ENCODE measurements around the gene LAMA3.

LAMA3 gene

DNA sequence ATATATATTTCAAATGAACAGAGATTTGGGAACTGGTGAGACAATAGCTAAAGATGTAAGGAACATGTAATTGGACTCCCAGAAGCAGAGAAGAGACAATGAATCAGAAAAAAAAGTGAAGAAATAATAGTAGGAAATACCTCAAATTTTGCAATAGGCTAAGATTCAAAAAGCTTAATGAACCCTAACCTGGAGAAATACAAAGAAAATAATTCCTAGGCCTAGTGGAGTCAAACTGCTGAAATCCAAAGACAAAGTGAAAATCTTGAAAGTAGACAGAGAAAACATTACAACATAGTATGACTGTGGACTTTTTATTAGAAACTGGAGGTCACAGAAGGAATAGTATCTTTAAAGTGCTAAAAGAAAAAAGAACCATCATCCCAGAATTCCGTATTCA, 76.7 kb downstream of the LAMA3 start:
- DNase-seq (ENCODE audit: low read depth in 3 of 3): no peak

DNA sequence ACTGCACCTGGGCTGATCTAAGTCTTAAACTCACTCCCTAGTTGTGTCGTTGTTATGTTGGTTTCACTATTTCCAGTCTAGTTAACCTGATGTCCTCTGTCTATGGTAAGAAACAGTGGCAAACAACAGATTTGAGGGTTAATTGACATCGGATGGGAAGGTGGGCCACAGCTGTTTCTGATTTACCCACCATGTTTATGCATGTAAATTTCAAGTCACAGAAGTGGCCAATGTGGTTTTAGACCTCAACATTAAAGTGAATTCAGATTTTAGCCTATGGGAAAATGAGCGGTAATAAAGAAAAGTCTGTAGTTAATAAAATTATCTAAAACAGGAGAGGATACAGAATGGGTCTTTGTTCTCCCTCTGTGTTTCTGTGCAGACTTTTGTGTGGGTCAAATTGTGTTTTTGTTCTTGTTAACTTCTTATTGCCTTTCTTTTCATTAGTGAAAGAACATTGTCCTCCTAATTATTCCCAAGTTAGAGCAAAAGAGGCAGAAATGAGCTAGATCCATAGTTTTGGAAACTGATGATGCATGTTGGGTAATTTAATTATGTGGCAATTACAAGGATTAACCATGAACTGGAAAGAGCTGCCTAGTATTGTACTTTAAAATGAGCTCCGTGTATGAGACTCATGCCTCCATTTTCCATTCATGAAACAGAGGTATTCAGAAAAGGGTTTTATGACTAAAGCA, 83.2 kb downstream of the LAMA3 start:
- DNase-seq (ENCODE audit: low read depth in 3 of 3): no peak

DNA sequence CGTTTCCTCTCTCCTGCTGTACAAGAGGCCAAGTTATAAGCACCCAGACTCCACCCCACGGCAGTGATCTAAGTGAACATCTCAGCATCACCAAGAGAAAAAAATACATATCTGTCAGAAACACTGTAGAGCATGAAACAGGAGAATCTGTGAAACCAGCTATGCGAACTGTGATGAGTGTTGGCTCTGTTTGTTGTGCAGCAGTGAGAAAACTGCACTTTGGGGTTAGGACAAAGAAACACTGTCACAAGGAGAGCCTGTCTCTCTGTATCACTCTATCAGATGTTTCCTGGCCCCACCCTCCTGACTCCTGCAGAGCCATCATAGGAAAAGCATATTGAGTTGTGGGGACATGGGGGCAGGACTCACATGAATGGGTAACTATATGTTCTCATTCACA, 87.1 kb downstream of the LAMA3 start:
- no peak for DNase-seq (ENCODE audit: low read depth in 3 of 3)

DNA sequence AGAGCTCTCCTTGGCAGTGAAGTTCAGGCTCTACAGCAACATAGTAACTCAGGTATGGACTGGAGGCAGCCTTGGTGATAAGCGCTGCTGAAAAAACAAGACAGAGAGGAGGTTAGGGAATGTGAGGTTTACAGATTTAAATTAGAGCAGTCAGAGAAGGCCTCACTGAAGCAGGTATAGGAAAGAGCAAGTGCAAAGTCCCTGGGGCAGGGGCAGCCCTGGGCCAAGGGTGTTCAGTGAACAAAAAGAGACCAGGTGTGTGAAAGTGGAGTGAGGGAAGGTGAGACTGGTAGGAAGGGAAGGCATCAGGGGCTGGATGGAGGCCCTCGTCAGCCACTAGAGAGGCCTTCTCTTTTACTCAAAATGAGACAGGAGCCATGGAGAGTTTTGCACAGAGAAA, 89.6 kb downstream of the LAMA3 start:
- no peak for DNase-seq (ENCODE audit: low read depth in 3 of 3)

DNA sequence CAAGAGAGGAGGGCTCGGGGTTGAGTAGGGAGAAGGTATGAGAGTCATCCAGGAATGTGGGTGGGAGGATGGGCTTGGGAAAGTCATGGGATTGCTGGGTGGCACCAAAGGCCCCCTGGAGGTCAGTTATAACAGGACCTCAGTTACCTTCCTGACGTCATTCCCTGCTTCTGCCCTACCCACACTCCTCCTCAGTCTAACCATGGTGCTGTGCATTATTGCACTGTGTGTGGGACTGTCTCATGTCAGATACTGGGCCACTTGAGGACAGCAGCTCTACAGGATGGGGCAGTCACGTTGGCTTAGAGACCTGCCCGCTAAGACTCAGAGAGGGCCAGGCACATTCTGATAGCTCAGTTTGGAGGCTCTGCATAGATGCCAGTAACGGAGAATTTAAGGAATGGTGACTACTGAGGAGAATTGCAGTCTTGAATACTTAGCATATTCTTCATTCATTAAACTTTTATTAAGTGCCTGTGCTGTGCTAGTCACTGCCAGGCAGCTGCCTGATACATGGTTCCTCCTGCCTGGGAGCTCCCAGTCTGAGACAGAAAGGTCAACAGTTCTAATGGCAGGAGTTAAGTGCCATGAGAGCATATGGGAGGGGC, 90.5 kb downstream of the LAMA3 start:
- no peak for DNase-seq (ENCODE audit: low read depth in 3 of 3)

DNA sequence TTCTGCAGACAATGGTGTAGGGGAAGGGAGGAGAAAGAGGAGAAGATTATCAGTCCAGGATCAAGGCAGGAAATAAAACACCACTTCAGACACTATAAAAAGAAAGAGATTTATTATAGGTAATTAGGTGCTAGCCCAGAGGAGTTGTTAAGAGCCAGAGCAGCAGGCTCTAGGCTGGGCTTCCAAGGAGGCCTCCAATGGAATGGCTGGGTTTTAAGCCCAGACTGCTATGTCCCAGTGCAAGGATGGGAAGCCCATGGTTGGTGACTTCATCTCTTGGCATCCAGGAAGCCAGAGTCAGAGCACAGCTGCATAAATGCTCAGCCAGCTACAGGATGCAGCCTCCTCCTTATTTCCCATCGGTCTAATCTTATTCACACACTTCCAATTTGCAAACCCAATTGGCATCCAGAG, 95.6 kb downstream of the LAMA3 start:
- DNase-seq (ENCODE audit: low read depth in 3 of 3): no peak

DNA sequence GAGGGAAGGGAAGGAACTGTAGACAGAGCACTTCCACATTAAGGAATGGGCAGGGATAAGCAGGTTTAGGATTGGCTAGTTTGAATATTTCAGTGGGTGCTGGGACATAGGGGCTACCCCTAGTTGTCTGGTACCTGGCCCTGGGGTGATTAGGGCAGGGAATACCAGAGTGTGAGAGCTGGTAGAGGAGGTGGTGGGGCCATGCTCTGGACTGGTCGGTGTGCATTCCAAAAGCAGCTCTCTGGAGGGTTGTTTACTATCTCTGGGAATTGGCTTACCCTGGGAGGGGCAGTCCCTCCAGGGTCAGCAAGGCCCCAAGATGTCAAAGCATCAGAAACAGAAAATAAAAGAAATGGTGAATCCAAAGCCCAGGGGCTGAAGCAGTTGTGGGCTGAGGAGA, 103.8 kb downstream of the LAMA3 start:
- DNase-seq (ENCODE audit: low read depth in 3 of 3): no peak

DNA sequence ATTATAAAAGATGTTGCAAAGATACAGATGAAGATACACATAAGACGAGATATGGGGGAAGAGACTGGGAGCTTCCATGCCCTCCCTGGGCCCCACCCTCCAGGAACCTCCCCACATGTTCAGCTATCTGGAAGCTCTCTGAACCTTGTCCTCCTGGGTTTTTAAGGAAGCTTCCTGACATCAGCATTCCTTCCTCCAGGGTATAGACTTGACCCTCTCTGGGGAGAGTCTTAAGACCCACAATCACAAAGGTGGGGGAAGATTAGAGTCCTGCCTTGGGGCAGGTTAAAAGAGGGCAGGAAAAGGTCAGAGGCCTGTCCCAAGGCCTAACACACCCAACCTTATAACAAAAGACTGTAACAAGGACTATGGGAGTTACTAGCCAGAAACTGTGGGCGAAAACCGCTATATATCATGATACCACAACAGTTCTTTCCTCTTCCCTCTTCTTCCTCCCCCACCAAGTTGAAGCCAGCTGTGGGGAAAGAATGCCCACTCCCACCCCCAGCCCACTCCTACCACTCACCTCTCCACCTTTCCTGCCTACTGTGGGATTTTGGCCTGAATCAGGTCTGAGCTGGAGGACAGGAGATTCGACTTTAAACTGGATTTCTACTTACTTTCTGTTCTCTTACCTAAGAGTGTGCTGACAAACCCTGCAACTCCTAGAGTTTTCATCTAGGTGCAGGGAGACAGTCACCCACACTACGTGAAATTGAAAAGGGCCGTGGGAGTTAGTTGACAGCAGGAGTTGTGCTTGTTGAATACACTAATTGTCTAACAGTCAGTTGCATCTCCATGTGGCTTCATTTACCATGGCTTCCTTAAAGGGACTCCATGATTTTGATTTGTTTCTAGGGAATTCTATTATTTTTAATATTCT, 105.0 kb downstream of the LAMA3 start:
- no peak for DNase-seq (ENCODE audit: low read depth in 3 of 3)

DNA sequence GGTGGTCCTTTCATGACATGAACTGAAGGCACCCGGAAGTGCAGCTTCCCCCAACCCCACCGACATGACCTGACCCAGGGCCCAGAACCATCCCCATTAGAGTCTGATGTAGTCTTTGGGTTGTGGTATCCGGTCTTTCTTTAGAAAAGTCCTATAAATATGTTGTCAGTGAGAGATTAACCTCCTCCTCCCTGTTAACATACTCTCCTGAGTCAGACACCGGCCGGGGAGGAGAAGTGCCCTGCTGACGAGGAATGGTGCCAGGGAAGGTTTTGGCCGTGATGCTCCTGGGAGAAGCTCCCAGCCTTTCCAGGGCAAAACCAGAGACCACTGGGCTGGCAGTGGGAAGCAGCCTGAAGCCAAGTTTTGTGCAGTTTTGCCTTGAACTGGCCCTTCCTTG, 109.0 kb downstream of the LAMA3 start:
- no peak for DNase-seq (ENCODE audit: low read depth in 3 of 3)

DNA sequence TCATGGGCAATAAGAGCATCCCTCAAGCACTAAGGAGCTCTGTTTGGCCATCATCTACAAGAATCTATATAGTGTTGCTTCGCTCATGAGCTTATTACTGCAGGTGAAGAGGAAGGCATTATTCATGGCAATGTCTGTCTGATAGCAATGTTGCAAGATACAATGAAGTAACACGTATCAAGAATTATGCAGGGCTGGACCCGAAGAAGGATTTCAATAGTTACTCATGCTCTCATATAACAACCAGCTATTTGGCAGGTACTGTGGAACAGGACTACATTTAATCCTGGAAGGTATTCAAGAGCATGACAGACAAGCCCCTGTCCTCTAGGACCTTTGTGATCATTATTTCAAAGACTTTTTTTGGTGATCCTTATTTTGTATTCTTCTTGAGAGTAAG, 109.6 kb downstream of the LAMA3 start:
- no peak for DNase-seq (ENCODE audit: low read depth in 3 of 3)

DNA sequence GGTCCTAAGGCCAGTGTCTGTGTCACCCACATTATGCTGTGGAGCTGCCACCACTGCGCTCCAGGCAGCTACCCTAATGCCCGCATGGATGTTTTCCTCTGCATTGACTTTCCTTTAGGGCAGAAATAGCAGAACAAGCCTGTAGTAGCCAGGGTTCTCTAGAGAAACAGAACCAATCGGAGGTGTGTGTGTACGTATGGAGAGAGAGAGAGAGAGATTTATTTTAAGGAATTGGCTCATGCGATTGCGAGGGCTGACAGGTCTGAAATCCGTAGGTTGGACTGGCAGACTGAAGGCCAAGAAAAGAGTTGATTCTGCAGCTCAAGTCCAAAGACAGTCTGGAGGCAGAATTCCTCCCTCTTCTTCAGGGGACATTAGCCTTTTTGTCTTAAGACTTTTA, 110.3 kb downstream of the LAMA3 start:
- DNase-seq (ENCODE audit: low read depth in 3 of 3): no peak

DNA sequence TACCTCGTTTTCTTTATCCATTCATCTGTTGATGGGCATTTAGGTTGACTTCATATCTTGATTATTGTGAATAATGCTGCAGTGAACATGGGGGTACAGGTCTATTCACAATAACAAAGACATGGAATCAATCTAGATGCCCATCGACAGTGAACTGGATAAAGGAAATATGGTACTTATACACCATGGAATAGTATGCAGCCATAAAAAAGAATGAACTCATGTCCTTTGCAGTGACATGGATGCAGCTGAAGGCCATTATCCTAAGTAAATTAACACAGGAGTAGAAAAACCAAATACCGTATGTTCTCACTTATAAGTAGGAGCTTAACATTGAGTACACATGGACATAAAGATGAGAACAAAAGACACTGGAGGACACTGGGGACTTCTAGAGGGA, 111.6 kb downstream of the LAMA3 start:
- no peak for DNase-seq (ENCODE audit: low read depth in 3 of 3)

DNA sequence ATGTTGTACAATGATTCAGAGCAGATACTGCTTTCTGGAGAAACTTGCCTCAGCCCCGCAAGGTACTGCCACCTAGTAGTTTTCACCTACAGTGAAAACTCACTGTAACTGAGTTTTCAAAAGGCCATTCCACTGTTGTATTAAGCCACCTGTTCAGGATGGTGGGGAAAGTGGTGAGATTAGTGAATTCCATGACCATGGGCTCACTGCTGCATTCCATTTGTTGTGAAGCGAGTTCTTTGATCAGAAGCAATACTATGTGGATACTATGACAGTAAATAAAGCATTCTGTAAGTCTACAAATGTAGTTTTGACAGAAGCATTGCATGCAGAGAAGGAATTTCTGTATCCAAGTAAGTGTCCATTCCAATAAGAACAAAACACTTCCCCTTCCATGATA, 113.6 kb downstream of the LAMA3 start:
- no peak for DNase-seq (ENCODE audit: low read depth in 3 of 3)

DNA sequence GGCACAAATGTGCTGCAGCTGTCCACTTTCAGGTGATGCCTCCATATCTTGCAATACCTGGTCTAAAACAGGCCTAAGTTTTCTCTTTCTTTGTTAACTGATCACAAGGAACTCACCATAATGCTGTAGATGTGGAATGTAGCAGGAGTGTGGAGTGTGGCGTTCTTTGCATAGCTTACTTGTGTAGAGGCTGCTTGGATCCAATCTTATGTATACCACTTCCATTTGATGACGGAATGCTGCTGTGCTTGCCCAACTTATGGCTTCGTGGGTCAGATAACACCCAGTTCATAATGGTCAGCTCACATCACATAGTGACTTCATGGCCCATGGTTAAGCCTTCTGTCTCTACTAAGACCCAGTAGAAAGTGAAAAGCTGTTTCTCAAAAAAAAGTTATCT, 114.5 kb downstream of the LAMA3 start:
- DNase-seq (ENCODE audit: low read depth in 3 of 3): no peak

DNA sequence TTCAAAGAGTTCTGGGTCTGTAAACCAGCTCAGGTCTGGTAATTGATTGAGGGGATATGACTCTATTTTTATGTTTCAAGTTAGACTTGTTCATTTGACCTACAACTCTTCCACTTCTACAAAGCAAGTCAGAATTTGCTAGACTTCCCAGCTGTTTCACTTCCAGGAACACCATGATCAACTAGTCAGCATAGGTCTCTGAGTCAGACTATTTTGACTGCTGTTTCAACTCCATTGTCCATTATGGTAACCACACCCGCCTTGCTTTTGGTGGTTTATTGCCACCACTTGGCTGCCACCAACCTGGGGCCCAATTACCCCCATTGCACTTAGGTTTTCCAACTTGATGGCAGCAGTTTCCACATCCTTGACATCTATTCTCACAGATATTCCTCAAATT, 116.6 kb downstream of the LAMA3 start:
- DNase-seq (ENCODE audit: low read depth in 3 of 3): no peak

DNA sequence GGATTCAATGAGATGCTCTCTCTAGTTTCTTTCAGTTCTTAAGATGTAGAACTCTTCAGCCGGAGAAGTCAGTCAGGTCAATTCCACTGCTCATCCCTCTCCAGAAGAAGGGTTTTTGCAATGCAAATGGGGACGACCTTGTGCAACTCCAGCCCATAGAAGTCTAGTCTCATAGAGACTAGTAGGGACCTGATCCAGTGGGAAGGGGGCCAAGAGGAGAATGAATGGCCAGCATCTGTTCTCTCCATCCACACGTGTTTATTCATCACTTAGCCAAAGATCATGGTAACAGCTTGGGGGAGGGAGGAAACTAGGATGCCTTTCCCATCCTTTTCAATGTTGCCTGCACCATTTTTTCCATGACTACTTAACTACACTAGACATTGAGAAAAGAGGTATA, 120.2 kb downstream of the LAMA3 start:
- no peak for DNase-seq (ENCODE audit: low read depth in 3 of 3)

DNA sequence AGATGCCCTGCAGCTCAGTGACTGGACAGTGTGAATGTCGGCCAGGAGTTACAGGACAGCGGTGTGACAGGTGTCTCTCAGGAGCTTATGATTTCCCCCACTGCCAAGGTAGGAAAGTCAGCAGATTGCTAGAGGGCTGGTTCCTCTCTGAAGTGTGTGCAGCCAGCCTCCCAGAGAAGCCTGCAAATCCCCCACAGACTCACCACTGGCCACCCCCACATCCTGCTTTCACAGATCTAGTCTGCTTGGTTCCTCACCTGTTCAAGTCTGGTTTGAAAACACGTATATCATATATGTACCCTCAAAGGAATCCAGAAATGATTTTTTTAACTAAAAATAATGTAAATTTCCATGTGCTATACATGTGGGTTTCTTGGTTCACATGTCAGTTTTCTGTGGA, 121.1 kb downstream of the LAMA3 start:
- peak in 1 of 3 donors; percentile 17 for DNase-seq (ENCODE audit: low read depth in 3 of 3)

DNA sequence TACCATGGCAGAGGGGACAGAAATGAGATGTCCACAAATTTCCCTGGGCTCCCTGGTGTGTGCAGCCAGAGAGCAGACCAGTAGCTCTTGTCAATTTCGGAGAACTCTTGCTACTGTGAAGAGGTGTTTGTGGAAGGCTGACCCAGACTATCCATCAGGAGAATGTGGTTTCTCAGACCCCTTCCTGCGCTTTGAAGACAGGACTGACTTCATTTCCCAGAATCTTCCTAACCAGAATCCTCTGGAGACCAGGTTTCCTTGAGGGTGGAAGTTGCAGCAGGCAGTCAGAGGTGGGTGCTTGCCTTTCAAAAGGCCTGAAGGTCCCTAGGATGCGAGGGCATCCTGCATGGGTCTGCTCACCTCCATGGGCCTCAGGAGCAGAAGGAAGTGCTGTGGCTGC, 121.9 kb downstream of the LAMA3 start:
- no peak for DNase-seq (ENCODE audit: low read depth in 3 of 3)

DNA sequence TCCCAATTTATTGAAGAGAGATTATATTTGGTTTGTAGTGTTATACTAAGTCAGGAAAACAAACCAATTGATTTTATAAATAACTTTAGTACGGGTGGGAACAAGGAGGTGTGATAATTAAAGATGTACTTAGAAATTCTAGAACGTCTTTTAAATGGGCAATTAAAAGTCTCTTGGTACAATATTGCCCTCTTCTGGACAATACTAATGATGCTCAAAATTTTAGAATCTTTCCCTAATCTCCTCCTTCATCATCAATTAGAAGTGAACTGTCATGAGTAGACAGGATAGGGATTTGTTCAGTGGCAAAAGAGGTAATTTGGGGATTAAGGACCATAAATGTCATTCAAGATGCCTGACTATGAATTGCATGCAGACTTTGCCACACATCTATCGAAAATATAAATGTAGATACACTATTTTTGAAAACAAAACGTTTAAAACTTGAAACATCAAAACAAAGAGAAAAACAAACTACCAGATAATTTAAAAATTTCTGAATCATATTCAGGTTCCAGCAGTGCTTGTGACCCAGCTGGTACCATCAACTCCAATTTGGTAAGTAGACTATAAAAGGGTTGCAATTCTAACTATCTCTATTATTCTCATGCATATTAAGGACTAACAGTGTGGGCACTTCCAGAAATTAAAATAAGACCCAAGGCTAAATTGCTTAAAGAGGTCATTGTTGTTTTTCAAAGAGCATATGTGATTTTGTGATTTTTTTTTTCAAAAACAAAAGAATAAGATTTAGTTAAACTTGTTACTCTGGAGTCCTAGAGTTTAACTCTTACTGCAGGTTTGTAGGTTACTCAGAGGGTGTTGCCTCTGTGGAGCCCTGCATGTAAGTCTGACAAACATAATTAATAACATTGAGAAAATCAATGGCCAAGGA, 123.5 kb downstream of the LAMA3 start:
- no peak for DNase-seq (ENCODE audit: low read depth in 3 of 3)

DNA sequence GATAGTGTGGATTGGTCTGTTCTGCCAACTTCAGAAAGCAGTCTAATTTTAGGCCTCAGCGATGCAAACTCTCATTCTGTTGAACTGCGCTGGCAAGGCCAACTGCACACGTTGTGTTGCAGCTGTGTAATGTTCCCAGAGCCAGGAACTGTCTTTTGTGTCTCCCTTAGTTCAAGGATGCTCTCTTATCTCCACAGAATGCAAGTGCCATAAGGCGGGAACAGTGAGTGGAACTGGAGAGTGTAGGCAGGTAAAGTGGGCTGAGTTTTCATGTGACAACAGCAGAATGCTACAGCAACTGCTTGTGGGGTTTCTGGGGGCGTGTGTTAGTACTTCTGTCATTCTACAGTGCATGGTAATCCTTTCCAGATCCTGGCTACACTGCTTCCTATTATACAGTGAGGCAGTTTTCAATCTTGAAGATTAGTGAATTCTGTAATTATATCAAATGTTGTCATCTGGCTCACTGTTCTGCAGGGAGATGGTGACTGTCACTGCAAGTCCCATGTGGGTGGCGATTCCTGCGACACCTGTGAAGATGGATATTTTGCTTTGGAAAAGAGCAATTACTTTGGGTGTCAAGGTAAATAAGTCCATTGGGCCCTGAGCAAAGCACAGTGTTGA, 125.8 kb downstream of the LAMA3 start:
- DNase-seq (ENCODE audit: low read depth in 3 of 3): no peak

DNA sequence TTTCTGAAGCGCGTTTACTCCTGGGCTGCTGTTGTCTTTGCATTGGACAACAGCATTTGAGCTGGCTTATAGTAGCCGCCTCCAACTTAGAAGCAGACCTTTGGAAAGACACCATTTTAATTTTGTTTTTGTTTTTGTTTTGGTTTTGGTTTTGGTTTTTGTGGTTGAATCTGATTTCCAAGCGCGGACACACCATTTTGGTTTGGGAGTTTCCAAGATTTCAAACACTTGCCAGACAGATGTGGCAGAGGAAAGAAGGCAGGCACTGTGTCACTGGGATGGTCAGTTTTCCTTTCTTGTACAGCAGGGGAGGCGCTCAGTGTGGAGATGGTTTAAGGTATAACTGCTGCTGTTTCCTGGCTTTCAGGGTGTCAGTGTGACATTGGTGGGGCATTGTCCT, 126.8 kb downstream of the LAMA3 start:
- no peak for DNase-seq (ENCODE audit: low read depth in 3 of 3)

DNA sequence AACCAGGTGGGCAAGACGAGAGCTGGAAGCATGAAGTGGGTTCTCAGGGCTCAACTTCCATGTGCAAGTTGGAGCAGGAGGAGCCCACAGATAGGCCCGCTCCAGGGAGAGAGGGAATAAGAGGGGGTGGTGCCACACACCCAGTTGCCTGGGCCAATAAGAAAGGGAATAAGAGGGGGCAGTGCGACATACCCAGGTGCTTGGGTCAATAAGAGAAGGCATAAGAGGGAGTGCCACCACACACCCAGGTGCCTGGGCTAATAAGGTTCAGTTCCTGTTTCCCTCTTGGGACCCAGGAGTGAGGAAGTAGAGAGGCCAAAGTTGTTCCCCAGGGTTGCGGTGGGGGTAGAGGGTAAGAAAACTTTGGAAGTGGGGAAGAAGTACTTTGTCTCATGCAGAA, 127.5 kb downstream of the LAMA3 start:
- no peak for DNase-seq (ENCODE audit: low read depth in 3 of 3)

Data from stimulated activated CD4-positive, alpha-beta T cell treated with anti-CD3 and anti-CD28 coated beads, TNF-alpha, amount 100 ng/mL, for 48 hours (primary cell).